GM23248 (cell line): ENCODE results near the gene PC.
"Not testable (repeated sequence)": the region's sequence is repeated elsewhere in the genome, so short reads cannot be mapped to it uniquely, and the experiment has no call there.

Experiments used
- EZH2 ChIP-seq: fragments of 200-600 bp; sonication (generic); IDR thresholded peaks from 2 replicates; pipeline ENCODE4 v1.6.1; 2018; ENCODE audit warnings: antibody characterized with exemption, mild to moderate bottlenecking; ENCODE audit not compliant: insufficient read depth, poor library complexity, severe bottlenecking
- EZH2phosphoT487 ChIP-seq: fragments of 200-600 bp; sonication (generic); IDR thresholded peaks from 2 replicates; pipeline ENCODE4 v1.6.1; 2018; ENCODE audit warnings: antibody characterized with exemption, moderate library complexity, mild to moderate bottlenecking, low read depth; ENCODE audit not compliant: insufficient read depth

- TF ChIP-seq EZH2, EZH2phosphoT487: not testable (repeated sequence)
Observed at GRCh38 chr11:67005200-67005599, 47.0 kb upstream of the PC start.
